Liver (tissue), 9 donors: ENCODE measurements around the gene COMMD10. TPM values are rescaled to one million over a fixed set of nuclear protein-coding genes. Genes with fewer than 3 reads are reported as not detected.

Experiments used
- DNase-seq: peaks from one replicate; pipeline ENCODE4 v3.0.0-alpha.2; 2017; ENCODE audit warnings: low spot score
- H3K27ac ChIP-seq, 2 donors: one replicate each; pipeline ENCODE4 v1.7.0; 2013; ENCODE audit warnings: inconsistent platforms in 2 of 2, low read length in 2 of 2, control low read depth in 1 of 2, low read depth in 1 of 2, mild to moderate bottlenecking in 1 of 2
- H3K27me3 ChIP-seq, 4 donors: one replicate each; pipeline versions ENCODE4 v1.6.1 to v1.7.0; 2013; ENCODE audit warnings: low read length in 3 of 4, inconsistent platforms in 1 of 4, mild to moderate bottlenecking in 1 of 4, moderate library complexity in 1 of 4; ENCODE audit not compliant: control insufficient read depth in 4 of 4, insufficient read depth in 4 of 4
- H3K36me3 ChIP-seq, 4 donors: one replicate each; pipeline versions ENCODE4 v1.6.1 to v1.7.0; 2013; ENCODE audit warnings: low read length in 3 of 4, mild to moderate bottlenecking in 3 of 4, low read depth in 1 of 4, moderate library complexity in 1 of 4; ENCODE audit not compliant: control insufficient read depth in 4 of 4, insufficient read depth in 3 of 4
- H3K4me1 ChIP-seq, 4 donors: one replicate each; pipeline versions ENCODE4 v1.6.1 to v1.7.0; 2013; ENCODE audit warnings: low read length in 3 of 4, mild to moderate bottlenecking in 3 of 4, moderate library complexity in 1 of 4; ENCODE audit not compliant: control insufficient read depth in 4 of 4, insufficient read depth in 4 of 4
- H3K4me3 ChIP-seq, 3 donors: one replicate each; pipeline versions ENCODE4 v1.6.1 to v1.7.0; 2013; ENCODE audit warnings: low read length in 3 of 3, control low read depth in 1 of 3, low read depth in 1 of 3, mild to moderate bottlenecking in 1 of 3
- H3K9ac ChIP-seq, 2 donors: one replicate each; pipeline ENCODE4 v1.7.0; 2013; ENCODE audit warnings: low read length in 2 of 2, mild to moderate bottlenecking in 2 of 2, moderate library complexity in 2 of 2, control low read depth in 1 of 2, low read depth in 1 of 2
- H3K9me3 ChIP-seq, 4 donors: one replicate each; pipeline versions ENCODE4 v1.6.1 to v1.7.0; 2013; ENCODE audit warnings: low read length in 3 of 4; ENCODE audit not compliant: control insufficient read depth in 4 of 4
- ATF3 ChIP-seq: IDR thresholded peaks from 2 replicates; pipeline ENCODE4 v1.6.1; 2016; ENCODE audit warnings: antibody characterized with exemption
- CTCF ChIP-seq: fragments of 150-350 bp; IDR thresholded peaks from 2 replicates; pipeline ENCODE4 v1.5.1; 2017; ENCODE audit warnings: improper control_type of control experiment, low read depth, low read length; ENCODE audit not compliant: missing input control
- EGR1 ChIP-seq, 2 donors: IDR thresholded peaks; 2 replicates each; pipeline ENCODE4 v1.6.1; 2016 to 2018; ENCODE audit warnings: antibody characterized with exemption in 2 of 2, low read depth in 2 of 2
- FOXA2 ChIP-seq: IDR thresholded peaks from 2 replicates; pipeline ENCODE4 v1.6.1; 2016; ENCODE audit warnings: antibody characterized with exemption
- GABPA ChIP-seq, 2 donors: IDR thresholded peaks in 1 of 2; conservative IDR thresholded peaks in 1 of 2; 2 replicates each; pipeline ENCODE4 v1.6.1; 2016; ENCODE audit warnings: antibody characterized with exemption in 2 of 2, mild to moderate bottlenecking in 1 of 2, moderate library complexity in 1 of 2
- HNF4A ChIP-seq, 2 donors: conservative IDR thresholded peaks; 2 replicates each; pipeline ENCODE4 v1.6.1; 2016; ENCODE audit warnings: antibody characterized with exemption in 2 of 2, mild to moderate bottlenecking in 2 of 2
- HNF4G ChIP-seq: IDR thresholded peaks from 2 replicates; pipeline ENCODE4 v1.6.1; 2016; ENCODE audit warnings: antibody characterized with exemption
- NR2F2 ChIP-seq: IDR thresholded peaks from 2 replicates; pipeline ENCODE4 v1.6.1; 2016; ENCODE audit warnings: antibody characterized with exemption
- RAD21 ChIP-seq, 2 donors: IDR thresholded peaks; 2 replicates each; pipeline ENCODE4 v1.6.1; 2016; ENCODE audit warnings: antibody characterized with exemption in 2 of 2, mild to moderate bottlenecking in 2 of 2
- REST ChIP-seq: IDR thresholded peaks from 2 replicates; pipeline ENCODE4 v1.6.1; 2016; ENCODE audit warnings: antibody characterized with exemption, mild to moderate bottlenecking
- RXRA ChIP-seq, 2 donors: IDR thresholded peaks; 2 replicates each; pipeline ENCODE4 v1.6.1; 2017 to 2018; ENCODE audit warnings: antibody characterized with exemption in 2 of 2, mild to moderate bottlenecking in 1 of 2
- TAF1 ChIP-seq: conservative IDR thresholded peaks from 2 replicates; pipeline ENCODE4 v1.6.1; 2016; ENCODE audit warnings: antibody characterized with exemption, mild to moderate bottlenecking
- YY1 ChIP-seq: IDR thresholded peaks from 2 replicates; pipeline ENCODE4 v1.6.1; 2016; ENCODE audit warnings: antibody characterized with exemption, mild to moderate bottlenecking
- ZBTB33 ChIP-seq: IDR thresholded peaks from 2 replicates; pipeline ENCODE4 v1.6.1; 2016; ENCODE audit warnings: antibody characterized with exemption
- WGBS: extraction: QIAGEN DNeasy Blood & Tissue Kit; methylation state at CpG from one replicate; pipeline ENCODE4 v1.1.7; 2013; 5-methylcytosine and 5-hydroxymethylcytosine counted together
- polyA plus RNA-seq, 2 donors: library from polyadenylated mRNA; stranded (reverse) in 1 of 2; unstranded in 1 of 2; fragments of 200-250 nt in 1 of 2; fragments of >200 nt in 1 of 2; fragmentation: Nextera tagmentation in 1 of 2; extraction: Ambion mirVana in 1 of 2; gene quantifications; one replicate each; pipeline versions ENCODE4 v1.2.1 to v1.2.3, GENCODE V29; 2013 to 2015
- total RNA-seq, 2 donors: library from RNA; depleted of rRNA; stranded (reverse); fragments of >200 nt; gene quantifications; one replicate each; pipeline ENCODE4 v1.2.3, GENCODE V29; 2014
- donor health status: healthy.
- donor health status: healthy.
- donor health status: healthy.
- donor health status: healthy.
- donor health status: healthy.

COMMD10 gene
- total and polyA plus RNA-seq, 4 donors = 8.9 to 30.5 (median 19.3) TPM

- TF ChIP-seq ZBTB33 (no peak), EGR1 (IDR thresholded peaks at IDR 0.05; ENCODE audit: low read depth in 2 of 2) (no peak)
These were observed 38.6 kb upstream of the COMMD10 start (continued) for GRCh38 chr5:116046261-116046660.

- no peaks in the 10 kb centered on the region for H3K4me1 ChIP-seq
- 85% methylated on average over 2 of the region's 2 CpGs for WGBS
- H3K27me3 ChIP-seq = peaks cover 0 to 6% (median 0%) of the 10 kb centered on the region in 4 donors
- DNase-seq = no peak
- H3K36me3 ChIP-seq = no peaks in the 10 kb centered on the region
- H3K4me3 ChIP-seq = no peak overlapping the region
- no peak overlapping the region for H3K9ac ChIP-seq
- TF ChIP-seq ZBTB33 (no peak), NR2F2 (no peak), RXRA (IDR thresholded peaks at IDR 0.05) (no peak), HNF4G (no peak)
- H3K9me3 ChIP-seq = no peaks in the 10 kb centered on the region
- no peak overlapping the region for H3K27ac ChIP-seq
These were observed 38.0 kb upstream of the COMMD10 start for GRCh38 chr5:116046823-116047222.

GRCh38 chr5:116058346-116058936, 26.4 kb upstream of the COMMD10 start:
- H3K27me3 ChIP-seq = no peaks in the 10 kb centered on the region
- H3K36me3 ChIP-seq = no peaks in the 10 kb centered on the region
- WGBS = 84% methylated on average over 13 of the region's 13 CpGs
- no peaks in the 10 kb centered on the region for H3K9me3 ChIP-seq
- no peaks in the 10 kb centered on the region for H3K4me1 ChIP-seq
- H3K4me3 ChIP-seq = no peak overlapping the region
- no peak for TF ChIP-seq HNF4A (conservative IDR thresholded peaks at IDR 0.05)
- no peak for TF ChIP-seq CTCF
- TF ChIP-seq TAF1 = no peak
- no peak for TF ChIP-seq YY1
- no peak for TF ChIP-seq RXRA (IDR thresholded peaks at IDR 0.05)
- TF ChIP-seq ZBTB33 = no peak
- TF ChIP-seq RAD21 (IDR thresholded peaks at IDR 0.05) = no peak
- TF ChIP-seq GABPA (IDR thresholded peaks at IDR 0.05 in 1 of 2, conservative IDR thresholded peaks at IDR 0.05 in 1 of 2) = no peak
- TF ChIP-seq ATF3 = no peak
- TF ChIP-seq REST = no peak
- TF ChIP-seq FOXA2 = no peak
- no peak for TF ChIP-seq HNF4G
- TF ChIP-seq EGR1 (IDR thresholded peaks at IDR 0.05; ENCODE audit: low read depth in 2 of 2) = no peak
- no peak overlapping the region for H3K27ac ChIP-seq
- no peak for DNase-seq
- no peak overlapping the region for H3K9ac ChIP-seq
